Activated T-helper 1 cell treated with anti-CD3 and anti-CD28 coated beads, Interleukin-2, amount 50 U/mL, for 16 hours (primary cell): Measurements from ENCODE around the gene TAF4B.
A peak's percentile ranks its signal among the peaks of the same experiment; 100 is the strongest.
"Not testable (repeated sequence)": the region's sequence is repeated elsewhere in the genome, so short reads cannot be mapped to it uniquely, and the experiment has no call there.

Experiments
- DNase-seq, 2 donors: peaks; one replicate each; pipeline ENCODE4 v3.0.0-alpha.2; 2020; ENCODE audit warnings: low read depth in 1 of 2, low spot score in 1 of 2

Gene TAF4B, protein sequence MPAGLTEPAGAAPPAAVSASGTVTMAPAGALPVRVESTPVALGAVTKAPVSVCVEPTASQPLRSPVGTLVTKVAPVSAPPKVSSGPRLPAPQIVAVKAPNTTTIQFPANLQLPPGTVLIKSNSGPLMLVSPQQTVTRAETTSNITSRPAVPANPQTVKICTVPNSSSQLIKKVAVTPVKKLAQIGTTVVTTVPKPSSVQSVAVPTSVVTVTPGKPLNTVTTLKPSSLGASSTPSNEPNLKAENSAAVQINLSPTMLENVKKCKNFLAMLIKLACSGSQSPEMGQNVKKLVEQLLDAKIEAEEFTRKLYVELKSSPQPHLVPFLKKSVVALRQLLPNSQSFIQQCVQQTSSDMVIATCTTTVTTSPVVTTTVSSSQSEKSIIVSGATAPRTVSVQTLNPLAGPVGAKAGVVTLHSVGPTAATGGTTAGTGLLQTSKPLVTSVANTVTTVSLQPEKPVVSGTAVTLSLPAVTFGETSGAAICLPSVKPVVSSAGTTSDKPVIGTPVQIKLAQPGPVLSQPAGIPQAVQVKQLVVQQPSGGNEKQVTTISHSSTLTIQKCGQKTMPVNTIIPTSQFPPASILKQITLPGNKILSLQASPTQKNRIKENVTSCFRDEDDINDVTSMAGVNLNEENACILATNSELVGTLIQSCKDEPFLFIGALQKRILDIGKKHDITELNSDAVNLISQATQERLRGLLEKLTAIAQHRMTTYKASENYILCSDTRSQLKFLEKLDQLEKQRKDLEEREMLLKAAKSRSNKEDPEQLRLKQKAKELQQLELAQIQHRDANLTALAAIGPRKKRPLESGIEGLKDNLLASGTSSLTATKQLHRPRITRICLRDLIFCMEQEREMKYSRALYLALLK

GRCh38 chr18:26226229-26227050 lies at the start of gene TAF4B:
TSS of gene TAF4B (plus strand) at chr18:26226445. CDS start at chr18:26226934, 489 bp downstream.
- peak; percentile 82 to 91 for DNase-seq

DNA sequence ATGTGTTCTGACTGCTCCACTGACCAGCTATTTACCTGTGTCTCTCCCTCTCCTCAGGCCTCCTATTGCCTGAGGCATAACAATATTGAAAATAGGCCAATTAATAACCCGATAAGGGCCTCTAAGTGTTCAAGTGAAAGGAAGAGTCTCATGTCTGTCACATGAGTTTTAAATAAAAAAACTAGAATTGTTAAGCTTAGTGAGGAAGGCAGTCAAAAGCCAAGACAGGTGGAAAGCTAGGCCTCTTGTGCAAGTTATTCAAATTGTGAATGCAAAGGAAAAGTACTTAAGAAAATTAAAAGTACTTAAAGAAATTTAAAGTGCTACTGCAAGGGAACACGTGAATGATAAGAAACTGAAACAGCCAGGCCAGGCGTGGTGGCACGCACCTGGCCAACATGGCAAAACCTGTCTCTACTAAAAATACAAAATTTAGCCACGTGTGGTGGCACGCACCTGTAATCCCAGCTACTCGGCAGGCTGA lies 44.9 kb upstream of the TAF4B start:
- no peak for DNase-seq

DNA sequence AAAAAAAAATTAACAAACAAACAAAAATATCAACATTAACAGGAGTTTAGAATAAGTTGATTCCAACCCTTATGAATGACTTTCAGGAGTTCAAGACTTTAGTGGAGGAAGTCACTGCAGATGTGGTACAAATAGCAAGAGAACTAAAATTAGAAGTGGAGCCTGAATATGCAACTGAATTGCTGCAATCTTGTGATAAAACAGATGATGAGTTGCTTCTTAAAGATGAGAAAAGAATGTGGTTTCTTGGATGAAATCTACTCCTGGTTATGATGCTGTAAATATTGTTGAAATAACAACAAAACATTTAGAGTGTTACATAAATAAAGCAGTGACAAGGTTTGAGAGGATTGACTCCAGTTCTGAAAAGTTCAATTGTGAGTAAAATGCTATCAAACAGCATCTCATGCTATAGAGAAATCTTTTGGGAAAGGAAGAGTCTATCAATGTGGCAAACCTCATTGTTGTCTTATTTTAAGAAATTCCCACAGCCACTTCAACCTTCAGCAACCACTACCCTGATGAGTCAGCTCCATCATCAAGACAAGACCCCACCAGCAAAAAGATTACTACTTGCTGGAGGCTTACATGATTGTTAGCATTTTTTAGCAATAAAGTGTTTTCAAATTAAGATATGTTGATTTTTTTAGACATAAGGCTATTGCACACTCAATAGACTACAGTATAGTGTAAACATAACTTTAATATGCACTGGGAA lies 42.7 kb upstream of the TAF4B start:
- DNase-seq = no peak

DNA sequence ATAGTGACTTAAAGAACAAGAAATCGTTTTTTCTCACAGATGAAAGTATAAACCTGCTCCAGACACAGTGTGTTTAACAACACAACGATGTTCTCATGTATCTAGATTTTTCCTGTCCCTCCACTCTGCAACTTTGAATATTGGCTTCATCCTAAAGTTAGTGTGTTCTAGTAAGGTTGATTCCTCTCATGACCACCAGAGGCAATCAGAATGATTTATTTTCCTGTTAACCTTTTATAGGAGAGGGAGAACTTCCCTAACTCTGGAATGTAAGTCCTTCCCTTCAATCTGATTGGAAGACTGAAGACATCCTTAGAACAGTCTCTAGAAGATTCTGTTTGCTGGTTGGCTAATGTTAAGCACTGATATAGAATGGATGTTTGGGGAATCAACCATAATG lies 41.0 kb upstream of the TAF4B start:
- DNase-seq = no peak

DNA sequence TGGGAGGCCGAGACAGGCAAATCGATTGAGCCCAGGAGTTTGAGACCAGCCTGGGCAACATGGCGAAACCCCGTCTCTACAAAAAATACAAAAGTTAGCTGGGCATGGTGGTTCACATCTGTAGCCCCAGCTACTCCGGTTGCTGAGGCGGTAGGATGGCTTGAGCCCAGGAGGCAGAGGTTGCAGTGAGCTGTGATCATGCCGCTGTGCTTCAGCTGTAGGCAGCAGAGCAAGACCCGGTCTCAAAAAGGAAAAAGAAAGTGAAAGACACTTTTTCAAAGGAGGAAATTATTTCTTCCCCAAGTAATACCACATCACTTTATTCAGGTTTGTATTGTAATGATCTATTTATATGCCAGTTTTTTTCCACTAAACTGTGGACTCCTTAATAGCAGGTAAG lies 35.7 kb upstream of the TAF4B start:
- DNase-seq = no peak

DNA sequence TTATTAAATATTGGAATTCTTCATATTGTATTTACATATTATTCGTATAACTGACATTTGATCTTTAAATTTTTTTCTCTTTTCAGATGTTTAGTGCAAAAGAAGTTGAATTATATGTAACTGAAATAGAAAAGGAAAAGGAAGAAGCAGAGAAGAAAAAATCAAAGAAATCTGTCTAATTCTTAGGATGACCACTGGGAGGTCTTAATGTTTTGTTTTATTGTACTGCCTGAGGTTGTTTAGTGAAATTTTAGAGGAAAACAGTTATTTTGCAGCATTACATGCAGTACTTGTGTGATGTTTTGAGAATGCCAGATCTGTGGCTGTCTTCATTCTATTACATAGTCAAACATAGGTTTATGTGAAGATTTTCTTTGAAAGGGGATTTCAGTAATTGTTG lies 34.0 kb upstream of the TAF4B start:
- no peak for DNase-seq

- no peak for DNase-seq
Observed at GRCh38 chr18:26196605-26197004, 29.6 kb upstream of the TAF4B start.

DNA sequence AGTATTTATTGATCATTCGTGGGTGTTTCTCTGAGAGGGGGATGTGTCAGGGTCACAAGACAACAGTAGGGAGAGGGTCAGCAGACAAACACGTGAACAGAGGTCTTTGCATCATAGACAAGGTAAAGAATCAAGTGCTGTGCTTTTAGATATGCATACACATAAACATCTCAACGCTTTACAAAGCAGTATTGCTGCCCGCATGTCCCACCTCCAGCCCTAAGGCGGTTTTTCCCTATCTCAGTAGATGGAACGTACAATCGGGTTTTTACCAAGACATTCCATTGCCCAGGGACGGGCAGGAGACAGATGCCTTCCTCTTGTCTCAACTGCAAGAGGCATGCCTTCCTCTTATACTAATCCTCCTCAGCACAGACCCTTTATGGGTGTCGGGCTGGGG lies 24.2 kb upstream of the TAF4B start:
- not testable (repeated sequence) for DNase-seq

DNA sequence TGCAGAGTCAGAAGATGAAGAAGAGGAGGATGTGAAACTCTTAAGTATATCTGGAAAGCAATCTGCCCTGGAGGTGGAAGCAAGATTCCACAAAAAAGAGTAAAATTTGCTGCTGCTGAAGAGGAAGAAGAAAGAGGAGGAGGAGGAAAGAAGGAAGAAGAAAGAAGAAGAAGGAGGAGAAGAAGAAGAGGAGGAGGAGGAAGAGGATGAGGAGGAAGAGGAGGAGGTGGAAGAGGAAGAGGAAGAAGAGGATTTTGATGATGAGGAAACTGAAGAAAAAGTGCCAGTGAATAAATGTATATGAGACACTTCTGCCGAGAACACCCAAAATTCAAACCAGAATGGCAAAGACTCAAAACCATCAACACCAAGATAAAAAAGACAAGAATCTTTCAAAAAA lies 20.9 kb upstream of the TAF4B start:
- no peak for DNase-seq

DNA sequence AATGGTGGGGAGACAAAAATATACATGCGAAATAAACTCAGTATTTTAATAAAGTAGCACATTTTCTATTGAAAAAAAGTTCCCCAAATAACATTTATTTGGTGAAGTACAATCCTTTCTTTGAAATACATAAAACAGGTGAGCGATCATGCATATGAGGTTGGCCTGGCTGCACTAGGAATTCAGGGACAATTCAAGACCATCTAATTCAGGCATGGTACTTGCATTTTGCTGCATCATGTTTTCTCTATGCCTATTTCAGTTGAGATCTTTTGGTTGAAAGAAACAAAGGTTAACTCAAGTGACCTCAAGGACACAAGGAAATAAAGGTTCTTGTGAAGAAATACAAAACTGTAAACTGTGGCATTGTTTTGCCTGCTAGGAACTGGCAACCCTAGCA lies 19.8 kb upstream of the TAF4B start:
- DNase-seq = no peak

DNA sequence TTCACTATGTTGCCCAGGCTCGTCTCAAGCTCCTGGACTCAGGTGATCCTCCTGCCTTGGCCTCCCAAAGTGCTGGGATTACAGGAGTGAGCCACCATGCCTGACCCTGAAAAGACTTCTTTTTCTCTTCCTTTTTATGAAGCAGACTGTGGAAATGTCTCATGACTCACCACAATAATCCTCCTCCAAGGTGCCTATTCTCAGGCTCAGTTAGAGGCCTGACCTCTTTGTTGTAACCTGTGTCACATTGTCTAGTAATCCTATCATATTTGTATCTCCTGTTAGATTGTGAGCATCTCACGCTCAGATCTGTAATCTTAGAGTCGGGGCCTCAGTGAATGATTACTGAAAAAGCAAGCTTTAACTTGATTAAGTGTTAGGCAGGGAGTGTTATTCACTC lies 18.3 kb upstream of the TAF4B start:
- DNase-seq = no peak

DNA sequence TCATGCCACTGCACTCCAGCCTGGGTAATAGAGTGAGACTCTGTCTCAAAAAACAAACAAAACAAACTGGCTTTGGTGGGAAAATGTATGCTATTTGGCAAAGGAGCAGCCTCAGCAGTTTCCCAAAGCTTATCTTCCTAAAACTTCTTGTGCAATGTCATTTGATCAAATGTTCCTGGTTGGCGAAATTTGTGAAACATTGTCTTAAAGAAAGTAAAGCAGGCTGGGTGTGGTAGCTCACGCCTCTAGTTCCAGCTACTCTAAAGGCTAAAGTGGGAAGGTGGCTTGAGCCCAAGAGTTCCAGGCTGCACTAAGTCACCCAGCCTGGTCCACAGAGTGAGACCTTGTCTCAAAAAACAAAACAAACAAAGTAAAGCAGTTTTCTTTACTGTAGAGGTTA lies 17.3 kb upstream of the TAF4B start:
- no peak for DNase-seq

DNA sequence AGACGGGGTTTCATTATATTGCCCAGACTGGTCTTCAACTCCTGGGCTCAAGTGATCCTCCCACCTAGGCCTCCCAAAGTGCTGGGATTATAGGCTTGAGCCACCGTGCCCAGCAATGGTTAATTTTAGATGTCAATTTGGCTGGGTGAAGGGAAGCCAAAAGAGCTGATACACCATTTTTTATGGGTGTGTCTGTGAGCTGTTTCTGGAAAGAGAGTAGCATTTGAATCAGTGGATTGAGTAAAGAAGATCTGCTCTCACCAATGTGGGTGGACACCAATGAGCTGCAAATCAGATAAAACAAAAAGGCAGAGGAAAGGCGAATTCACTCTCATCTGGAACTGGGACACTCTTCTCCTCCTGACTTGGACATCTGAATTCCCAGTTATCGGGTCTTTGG lies 16.1 kb upstream of the TAF4B start:
- DNase-seq = no peak

DNA sequence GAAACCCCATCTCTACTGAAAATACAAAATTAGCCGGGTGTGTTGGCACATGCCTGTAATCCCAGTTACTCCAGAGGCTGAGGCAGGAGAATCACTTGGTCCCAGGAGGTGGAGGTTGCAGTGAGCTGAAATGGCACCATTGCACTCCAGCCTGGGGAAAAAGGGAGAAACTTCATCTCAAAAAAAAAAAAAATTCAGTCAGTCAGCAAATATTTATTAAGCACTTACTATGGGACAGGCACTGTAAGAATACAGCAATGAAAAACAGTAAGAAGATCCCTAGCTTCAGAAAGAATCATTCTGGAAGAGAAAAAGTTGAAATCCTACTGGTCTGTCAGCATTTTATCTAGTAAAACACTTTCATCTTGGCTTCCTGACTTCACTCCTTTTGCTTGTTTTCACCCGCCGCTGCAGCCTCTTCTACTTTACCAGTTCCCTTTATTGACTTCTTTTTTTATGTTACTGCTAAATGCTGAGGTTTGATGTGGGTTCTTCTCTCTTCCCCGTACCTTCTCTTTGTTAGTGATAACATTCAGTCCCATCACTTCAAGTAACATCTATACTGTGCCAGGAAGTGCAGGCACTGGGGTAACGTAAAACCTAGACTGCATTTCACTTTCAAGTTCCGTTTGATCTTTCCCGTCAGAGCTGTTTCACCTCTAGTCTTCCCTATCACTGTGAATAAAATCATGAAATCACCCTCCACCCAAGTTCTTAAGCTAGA lies 10.8 kb upstream of the TAF4B start:
- peak in 1 of 2 donors; percentile 11 for DNase-seq

DNA sequence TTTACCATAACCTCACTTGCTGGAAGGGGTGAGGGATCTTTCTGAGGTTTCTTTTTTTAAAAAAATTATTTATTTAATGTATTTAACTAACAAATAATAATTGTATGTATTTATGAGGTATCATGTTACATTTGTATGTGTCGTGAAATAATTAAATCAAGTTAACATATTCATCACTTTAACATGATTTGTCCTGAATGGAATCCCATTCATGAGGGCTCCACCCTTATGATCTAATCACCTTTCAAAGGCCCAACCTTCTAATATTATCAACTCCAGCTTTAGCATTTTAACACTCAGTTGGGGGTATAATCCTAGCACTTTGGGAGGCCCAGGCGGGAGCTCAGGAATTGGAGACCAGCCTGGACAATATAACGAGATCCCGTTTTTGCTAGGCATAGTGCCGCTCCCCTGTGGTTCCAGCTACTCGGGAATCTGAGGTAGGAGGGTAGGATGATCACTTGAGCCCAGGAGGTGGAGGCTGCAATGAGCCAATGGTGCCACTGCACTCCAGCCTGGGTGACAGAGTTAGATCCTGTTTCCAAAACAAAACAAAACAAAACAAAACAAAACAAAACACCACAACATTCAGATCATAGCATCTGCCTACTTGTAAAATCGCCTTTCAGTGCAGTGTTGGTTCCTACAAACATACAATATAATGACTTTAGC lies 1.1 kb upstream of the TAF4B start:
- no peak for DNase-seq

DNA sequence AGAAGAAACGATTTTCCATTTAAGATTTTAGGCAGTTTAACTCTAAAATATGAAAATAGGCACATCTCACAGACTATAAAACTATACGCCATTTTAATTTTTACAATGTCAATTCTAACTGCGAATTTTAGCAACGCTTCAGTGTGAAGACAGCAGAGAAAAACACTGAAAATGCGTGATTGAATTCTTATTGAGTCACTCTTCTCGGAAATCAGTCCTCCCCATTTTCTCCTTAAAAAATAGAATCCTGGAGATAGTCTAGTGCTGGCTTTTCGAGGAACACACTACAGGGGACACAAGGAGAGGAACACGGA lies 373 bp upstream of the TAF4B start:
- DNase-seq = no peak

- no peak for DNase-seq
Observed at GRCh38 chr18:26227051-26227670, 916 bp downstream of the TAF4B start.

DNA sequence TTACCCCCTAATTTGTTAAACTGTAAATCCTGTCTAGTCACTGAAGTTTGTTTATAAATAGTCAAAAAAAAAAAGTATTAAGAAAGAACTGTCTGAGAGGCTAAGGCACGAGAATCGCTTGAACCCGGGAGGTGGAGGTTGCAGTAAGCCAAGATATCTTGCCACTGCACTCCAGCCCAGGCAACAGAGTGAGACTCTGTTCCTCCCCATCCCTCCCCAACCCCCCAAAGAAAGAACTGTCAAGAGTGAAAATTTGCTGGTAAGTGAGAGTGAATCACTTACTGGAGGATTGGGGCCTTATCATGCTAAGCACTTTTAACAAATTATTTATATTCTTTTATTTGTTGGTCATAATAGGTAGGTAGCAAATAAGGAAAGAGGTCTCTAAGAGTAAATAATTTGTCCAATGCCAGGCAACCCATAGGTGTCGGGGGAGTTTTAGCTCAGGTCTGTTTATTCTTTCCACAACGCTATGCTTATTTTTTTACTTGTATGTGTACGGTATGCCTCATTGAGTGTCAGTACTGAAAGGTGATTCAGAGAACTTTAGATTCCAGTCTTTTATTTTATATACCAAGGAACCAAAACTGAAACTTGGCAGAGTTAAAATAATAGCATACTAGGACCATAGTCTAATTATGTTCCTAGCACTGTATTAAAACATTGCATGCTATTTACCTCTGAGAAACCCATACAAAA lies 2.5 kb downstream of the TAF4B start:
- no peak for DNase-seq

DNA sequence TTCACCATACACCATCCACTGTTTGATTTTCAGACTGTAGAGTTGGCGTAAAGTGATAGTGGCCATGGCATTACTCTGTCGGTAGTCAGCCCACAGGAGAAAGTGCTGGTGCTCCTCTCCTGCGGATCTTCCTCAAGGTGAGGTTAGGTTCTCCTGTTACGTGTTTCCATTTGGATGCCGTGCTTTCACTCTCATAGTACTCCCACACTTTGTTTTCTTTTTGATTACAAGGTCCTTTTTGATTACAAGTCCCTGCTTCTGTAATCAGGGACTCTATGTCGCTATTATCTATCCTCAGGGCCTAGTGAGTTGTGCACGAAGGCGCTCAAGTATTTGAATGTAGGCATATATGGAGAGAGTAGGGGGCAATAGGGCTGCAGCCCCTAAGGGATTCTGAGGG lies 4.3 kb downstream of the TAF4B start:
- no peak for DNase-seq
